ENCODE data around the gene CSNK1A1.

DNA sequence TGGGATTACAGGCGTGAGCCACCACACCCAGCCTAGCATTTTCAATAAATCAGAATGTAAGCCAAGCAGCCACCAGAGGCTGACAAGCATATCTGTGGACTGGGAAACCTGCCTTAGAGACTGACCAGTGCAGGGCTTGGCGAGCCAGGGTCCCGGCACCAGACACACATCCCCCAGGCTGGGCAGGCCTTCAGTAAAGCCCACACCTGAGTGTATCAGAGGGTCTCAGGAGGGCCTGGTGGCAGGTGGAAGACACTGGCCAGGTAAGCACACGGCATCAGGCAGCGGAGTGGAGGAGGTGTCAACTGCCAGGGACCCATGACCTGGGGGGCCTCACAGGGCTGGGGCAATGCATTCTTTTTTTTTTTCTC, 93.9 kb downstream of the CSNK1A1 start:
- TF ChIP-seq GATA3 (IDR thresholded peaks at IDR 0.05; ENCODE audit: low read depth, low read length) (no peak), GATA2 (IDR thresholded peaks at IDR 0.05; ENCODE audit: low read depth, low read length) (no peak)

Data from SH-SY5Y (cell line).